AG04450 (cell line): ENCODE data around the gene MBD4. TPM values are rescaled to one million over a fixed set of nuclear protein-coding genes. Genes with fewer than 3 reads are reported as not detected.

Experiments
- CTCF ChIA-PET: fragments of 300-600, 350-600 bp; formaldehyde crosslinking; extraction: SDS; loops from one replicate; lab custom pipeline; 2022; ENCODE audit warnings: antibody characterized with exemption, inconsistent platforms; lab: Charles Lee
- POLR2A ChIA-PET: fragments of 350-600 bp; formaldehyde crosslinking; extraction: SDS; loops from one replicate; lab custom pipeline; 2021; ENCODE audit warnings: antibody characterized with exemption, inconsistent platforms; lab: Yijun Ruan, JAX
- DNase-seq: peaks from one replicate; pipeline ENCODE4 v3.0.0-alpha.2; 2011; ENCODE audit warnings: low read depth, low spot score
- H3K27ac ChIP-seq: one replicate; pipeline ENCODE4 v1.5.1; 2012; ENCODE audit warnings: low read depth, low read length, control low read depth
- H3K27me3 ChIP-seq: one replicate; pipeline ENCODE4 v1.6.0; 2012; ENCODE audit warnings: low read length; ENCODE audit not compliant: control insufficient read depth, insufficient read depth
- H3K4me3 ChIP-seq: 2 replicates; pipeline ENCODE4 v1.5.1; 2011; ENCODE audit warnings: mild to moderate bottlenecking, low read depth, low read length, control low read depth
- H3K9me3 ChIP-seq: 2 replicates; pipeline ENCODE4 v1.5.1; 2012; ENCODE audit warnings: low read length; ENCODE audit not compliant: control insufficient read depth, insufficient read depth
- CTCF ChIP-seq: IDR thresholded peaks from 2 replicates; pipeline ENCODE4 v1.5.1; 2011; ENCODE audit warnings: low read depth, low read length, control low read depth, inconsistent platforms
- polyA plus RNA-seq: library from polyadenylated mRNA; depleted of rRNA; stranded (reverse); fragments of >200 nt; gene quantifications from 2 replicates; pipeline ENCODE4 v1.2.3, GENCODE V29; 2011

The MBD4 gene
- polyA plus RNA-seq, 1 experiment, result 35.6 TPM

GRCh38 chr3:129429080-129429451 lies 10.7 kb downstream of the MBD4 start:
- H3K27ac ChIP-seq, result no peak overlapping the region
- TF ChIP-seq CTCF, result no peak
- POLR2A ChIA-PET, result interaction anchor here (0.6 to 3.2 kb wide), 4 partner anchors 10 to 683 kb away, joined by 3 to 34 read pairs (median 6); partner anchors contain the start of genes IFT122 and MBD4
- peaks cover 3% of the 10 kb centered on the region for H3K27me3 ChIP-seq
- no peaks in the 10 kb centered on the region for H3K9me3 ChIP-seq
- no peak overlapping the region for H3K4me3 ChIP-seq
- DNase-seq, result no peak
- CTCF ChIA-PET, result interaction anchor here (0.6 to 1.8 kb wide), 3 partner anchors 10 to 46 kb away, joined by 3 to 8 read pairs (median 3); no protein-coding TSS in a partner anchor

DNA sequence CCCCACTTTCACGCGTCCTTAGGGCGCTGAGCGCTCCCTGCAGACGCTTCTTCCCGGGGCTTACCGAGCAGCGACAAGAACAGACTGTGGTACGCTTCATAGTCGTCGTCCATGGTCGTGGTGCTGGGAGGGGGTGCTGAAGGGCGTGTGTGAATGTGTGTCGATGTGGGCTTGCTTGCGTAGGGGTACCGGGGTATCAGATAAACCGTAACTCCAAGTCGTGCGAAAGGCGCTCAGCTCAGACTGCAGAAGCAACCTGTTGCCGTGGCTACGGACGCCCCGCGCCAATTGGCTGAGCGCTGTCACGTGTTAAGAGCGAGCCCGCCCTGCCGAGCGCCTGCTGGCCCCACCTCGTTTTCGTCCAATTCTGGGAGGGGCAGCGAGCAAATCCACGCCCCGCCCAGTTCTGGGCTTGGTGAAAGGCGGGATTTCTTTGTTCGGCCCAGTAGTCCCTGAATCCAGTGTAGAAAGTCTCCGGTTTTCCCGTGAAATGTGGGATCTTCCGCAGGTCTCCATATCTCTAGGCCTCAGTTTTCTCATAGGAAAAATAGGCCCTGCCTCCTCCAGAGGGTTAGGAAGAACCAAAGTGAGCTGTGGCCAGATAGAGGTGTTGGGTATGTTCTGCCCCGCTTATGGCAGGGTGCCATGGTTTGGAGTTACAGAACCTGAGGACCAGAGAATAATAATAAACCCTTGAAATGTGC lies 11.2 kb downstream of the MBD4 start, which contains the start of gene EFCAB12:
Gene EFCAB12, minus strand, starts transcription at position 261 of the 704 bp plus-strand sequence. Its CDS starts 148 bp downstream, at position 113.
- Histone ChIP-seq H3K4me3 (peak within 1 kb of the TSS; percentile 76), H3K27ac (no peak within 1 kb of the TSS), H3K27me3 (peaks cover 3% of the 10 kb centered on the region), H3K9me3 (no peaks in the 10 kb centered on the region)
- peak; percentile 79 for DNase-seq
- ChIA-PET CTCF (interaction anchor here (0.6 to 1.8 kb wide), 4 partner anchors 10 to 45 kb away, joined by 3 to 8 read pairs (median 3); no protein-coding TSS in a partner anchor), POLR2A (interaction anchor here (0.6 to 3.2 kb wide), 4 partner anchors 11 to 683 kb away, joined by 3 to 34 read pairs (median 6); partner anchors contain the start of genes IFT122 and MBD4)
- TF ChIP-seq CTCF, result no peak

DNA sequence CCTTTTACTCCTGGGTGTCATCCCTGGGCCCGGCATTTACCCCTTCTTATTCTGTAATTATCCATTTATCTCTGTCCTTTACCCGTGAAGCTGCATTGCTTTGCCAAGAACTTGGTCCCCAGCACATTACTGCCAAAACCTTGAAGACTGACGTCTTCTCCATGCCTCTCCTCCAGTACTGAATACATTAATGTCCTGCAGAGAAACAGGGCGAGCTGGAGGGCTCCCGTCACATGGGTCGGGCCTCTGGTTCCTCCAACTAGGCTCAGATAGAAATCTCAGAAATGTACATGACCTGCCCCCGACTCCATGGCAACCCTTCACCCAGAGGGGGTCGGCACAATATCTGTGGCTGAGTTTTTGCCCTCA lies 11.8 kb downstream of the MBD4 start:
- Histone ChIP-seq H3K4me3 (peak overlapping the region; percentile 76), H3K27ac (no peak overlapping the region), H3K27me3 (peaks cover 3% of the 10 kb centered on the region), H3K9me3 (no peaks in the 10 kb centered on the region)
- DNase-seq, result no peak
- TF ChIP-seq CTCF, result no peak
- CTCF ChIA-PET, result interaction anchor here (1.3 to 1.8 kb wide), 2 partner anchors 28 to 44 kb away, joined by 3 to 8 read pairs; no protein-coding TSS in a partner anchor
- POLR2A ChIA-PET, result interaction anchor here (1.4 to 3.2 kb wide), 3 partner anchors 11 to 45 kb away, joined by 5 to 34 read pairs (median 7); partner anchors contain the start of genes IFT122 and MBD4

DNA sequence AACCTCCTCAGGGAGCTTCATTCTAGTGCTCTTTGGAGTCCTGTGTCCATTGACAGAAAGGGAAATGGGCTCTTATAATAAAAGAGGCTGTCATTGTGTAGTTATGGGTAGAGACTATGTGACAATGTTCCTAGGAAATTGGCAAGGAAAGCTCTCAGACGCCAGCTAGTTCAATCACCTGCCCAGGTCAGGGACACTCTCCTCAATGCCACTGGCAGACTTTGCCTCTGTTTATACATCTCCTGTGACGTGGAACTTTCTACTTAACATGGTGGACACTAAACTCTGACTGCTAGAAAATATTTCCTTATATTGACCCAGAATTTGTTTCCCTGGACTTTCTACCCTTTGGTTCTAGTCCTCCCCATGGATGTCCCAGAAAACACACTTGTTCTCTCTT lies 14.1 kb downstream of the MBD4 start:
- Histone ChIP-seq H3K9me3 (peaks cover 6% of the 10 kb centered on the region), H3K27me3 (peaks cover 3% of the 10 kb centered on the region), H3K4me3 (no peak overlapping the region), H3K27ac (no peak overlapping the region)
- no peak for DNase-seq
- TF ChIP-seq CTCF, result no peak
- ChIA-PET POLR2A (no interaction called here), CTCF (no interaction called here)

DNA sequence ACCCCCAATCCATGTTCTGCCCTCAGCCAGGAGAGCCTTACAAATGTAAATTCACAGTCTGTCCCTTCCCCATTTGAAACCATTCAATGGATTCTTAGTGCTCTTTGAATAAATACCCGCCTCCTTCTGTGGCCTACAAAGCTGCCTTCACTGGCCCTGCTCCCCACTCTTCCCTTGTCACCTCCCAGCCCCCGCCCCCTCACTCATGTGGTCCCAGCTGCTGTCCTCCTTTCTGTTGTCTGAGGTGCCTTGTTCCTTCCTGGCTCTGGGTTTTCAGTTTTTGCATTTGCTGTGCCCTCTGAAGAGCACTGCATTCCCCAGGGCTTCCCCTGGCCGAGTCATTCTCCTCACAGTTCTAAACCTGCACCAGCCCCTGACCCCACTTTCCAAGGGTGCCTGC lies 14.5 kb downstream of the MBD4 start:
- H3K27ac ChIP-seq, result no peak overlapping the region
- DNase-seq, result no peak
- POLR2A ChIA-PET, result no interaction called here
- H3K9me3 ChIP-seq, result peaks cover 6% of the 10 kb centered on the region
- no peak for TF ChIP-seq CTCF
- CTCF ChIA-PET, result no interaction called here
- H3K27me3 ChIP-seq, result peaks cover 3% of the 10 kb centered on the region
- no peak overlapping the region for H3K4me3 ChIP-seq
